ENCODE measurements around the gene COMT. TPM values are rescaled to one million over a fixed set of nuclear protein-coding genes. Genes with fewer than 3 reads are reported as not detected.
A peak's percentile ranks its signal among the peaks of the same experiment; 100 is the strongest.

COMT gene
- total RNA-seq, 4 donors from 2014 or later = 154 to 255 (median 223) TPM

GRCh38 chr22:19971276-19972124, 29.9 kb downstream of the COMT start:
- peaks cover 0 to 11% of the 10 kb centered on the region in 2 donors for H3K4me1 ChIP-seq
- no peak for DNase-seq
- H3K36me3 ChIP-seq = peaks cover 0 to 20% of the 10 kb centered on the region in 2 donors
- no peak overlapping the region for H3K4me3 ChIP-seq
- no peaks in the 10 kb centered on the region for H3K9me3 ChIP-seq
- in situ Hi-C loops (cut with MboI; ENCODE audit: low sequenced_read_pairs in 4 of 4) (loop anchor here in 3 of 4 donors (5.0 kb wide), 1 partner anchor 41 kb away; no protein-coding TSS in a partner anchor), intact Hi-C loops (cut with DNase I; ENCODE audit: low total_unique reads) (loop anchor here (5.0 to 10.0 kb wide), 2 partner anchors 113 to 156 kb away; partner anchors contain the start of gene DGCR8)
- H3K27ac ChIP-seq = peak overlapping the region in 1 of 4 donors; percentile 64
- H3K27me3 ChIP-seq = no peaks in the 10 kb centered on the region
- ATAC-seq = no peak
- no peak for TF ChIP-seq POLR2A (IDR thresholded peaks at IDR 0.05)
- TF ChIP-seq, protein P1, sequence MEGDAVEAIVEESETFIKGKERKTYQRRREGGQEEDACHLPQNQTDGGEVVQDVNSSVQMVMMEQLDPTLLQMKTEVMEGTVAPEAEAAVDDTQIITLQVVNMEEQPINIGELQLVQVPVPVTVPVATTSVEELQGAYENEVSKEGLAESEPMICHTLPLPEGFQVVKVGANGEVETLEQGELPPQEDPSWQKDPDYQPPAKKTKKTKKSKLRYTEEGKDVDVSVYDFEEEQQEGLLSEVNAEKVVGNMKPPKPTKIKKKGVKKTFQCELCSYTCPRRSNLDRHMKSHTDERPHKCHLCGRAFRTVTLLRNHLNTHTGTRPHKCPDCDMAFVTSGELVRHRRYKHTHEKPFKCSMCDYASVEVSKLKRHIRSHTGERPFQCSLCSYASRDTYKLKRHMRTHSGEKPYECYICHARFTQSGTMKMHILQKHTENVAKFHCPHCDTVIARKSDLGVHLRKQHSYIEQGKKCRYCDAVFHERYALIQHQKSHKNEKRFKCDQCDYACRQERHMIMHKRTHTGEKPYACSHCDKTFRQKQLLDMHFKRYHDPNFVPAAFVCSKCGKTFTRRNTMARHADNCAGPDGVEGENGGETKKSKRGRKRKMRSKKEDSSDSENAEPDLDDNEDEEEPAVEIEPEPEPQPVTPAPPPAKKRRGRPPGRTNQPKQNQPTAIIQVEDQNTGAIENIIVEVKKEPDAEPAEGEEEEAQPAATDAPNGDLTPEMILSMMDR (IDR thresholded peaks at IDR 0.05 in 4 of 5, conservative IDR thresholded peaks at IDR 0.05 in 1 of 5) = no peak

DNA sequence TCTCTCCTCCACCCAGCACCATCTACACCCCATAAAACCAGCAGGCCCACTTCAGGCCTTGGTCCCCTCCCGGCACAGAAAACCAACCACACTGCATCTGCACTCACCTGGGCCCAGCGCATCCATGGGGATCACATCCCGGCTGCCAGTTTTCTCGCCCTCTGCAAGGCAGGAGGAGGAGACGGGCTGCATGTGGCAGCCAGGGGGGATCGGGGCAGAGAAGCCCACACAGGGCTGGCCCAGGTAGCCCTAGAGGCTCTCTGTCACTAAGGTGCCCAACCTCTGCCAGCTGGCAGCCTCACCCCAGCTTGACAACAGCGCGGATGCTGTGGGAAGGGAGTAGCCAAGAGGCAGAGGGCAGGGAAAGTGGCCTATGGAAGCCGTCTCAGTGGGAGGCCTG, 30.7 kb downstream of the COMT start:
- H3K9me3 ChIP-seq = no peaks in the 10 kb centered on the region
- peaks cover 0 to 20% of the 10 kb centered on the region in 2 donors for H3K36me3 ChIP-seq
- TF ChIP-seq POLR2A (IDR thresholded peaks at IDR 0.05) = no peak
- TF ChIP-seq, protein P1 (IDR thresholded peaks at IDR 0.05 in 4 of 5, conservative IDR thresholded peaks at IDR 0.05 in 1 of 5) = no peak
- intact Hi-C loops (cut with DNase I; ENCODE audit: low total_unique reads) = loop anchor here (5.0 to 10.0 kb wide), 2 partner anchors 113 to 155 kb away; partner anchors contain the start of gene DGCR8
- H3K27ac ChIP-seq = no peak overlapping the region
- no peak overlapping the region for H3K4me3 ChIP-seq
- ATAC-seq = no peak
- in situ Hi-C loops (cut with MboI; ENCODE audit: low sequenced_read_pairs in 4 of 4) = loop anchor here in 3 of 4 donors (5.0 kb wide), 1 partner anchor 40 kb away; no protein-coding TSS in a partner anchor
- H3K4me1 ChIP-seq = peaks cover 0 to 11% of the 10 kb centered on the region in 2 donors
- no peaks in the 10 kb centered on the region for H3K27me3 ChIP-seq
- no peak for DNase-seq

DNA sequence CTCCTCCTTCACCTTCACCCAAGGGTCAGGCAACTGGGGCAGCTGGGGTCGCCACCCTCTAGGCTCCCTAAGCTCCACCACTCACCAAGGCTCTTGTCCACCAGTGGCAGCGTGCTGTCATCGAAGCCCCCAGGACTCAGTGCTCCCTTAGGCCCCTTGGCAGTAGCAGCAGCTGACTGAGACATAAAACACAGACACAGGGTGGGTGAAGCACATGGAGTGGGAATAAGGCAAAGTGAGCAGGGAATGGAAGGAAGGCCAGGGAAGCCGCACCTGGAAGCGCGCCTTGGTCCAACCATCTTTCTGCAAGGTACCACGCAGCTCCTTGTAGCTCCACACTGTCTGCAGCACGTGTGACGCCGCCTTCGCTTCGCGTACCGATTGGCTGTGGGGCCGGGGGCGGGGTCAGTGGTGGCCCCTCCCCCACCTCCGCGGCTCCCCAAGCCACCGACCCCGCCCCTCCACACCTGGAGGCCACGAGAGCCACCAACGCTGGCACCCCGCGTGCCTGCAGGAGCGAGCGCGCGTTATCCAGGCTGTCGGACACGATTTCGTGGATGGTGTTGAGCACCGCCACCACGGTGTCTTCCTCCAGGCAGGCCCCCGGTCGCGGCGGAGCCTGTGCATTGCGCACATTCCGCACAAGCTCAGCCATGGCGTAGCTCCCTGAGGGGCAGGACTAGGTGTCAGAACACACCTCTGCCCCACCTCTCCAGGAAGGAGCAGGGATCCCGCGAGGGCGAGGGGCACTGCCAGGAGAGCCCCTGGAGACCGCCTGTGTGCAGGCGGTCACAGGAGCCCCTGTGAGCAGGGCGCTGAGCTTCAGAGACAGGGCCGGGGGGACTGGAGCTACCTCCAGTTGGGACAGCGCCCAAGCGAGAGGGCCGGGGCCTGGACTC, 31.3 kb downstream of the COMT start:
- H3K9me3 ChIP-seq = no peaks in the 10 kb centered on the region
- no peaks in the 10 kb centered on the region for H3K27me3 ChIP-seq
- intact Hi-C loops (cut with DNase I; ENCODE audit: low total_unique reads) = loop anchor here (5.0 to 10.0 kb wide), 2 partner anchors 112 to 154 kb away; partner anchors contain the start of gene DGCR8
- no peak overlapping the region for H3K27ac ChIP-seq
- no peak overlapping the region for H3K4me3 ChIP-seq
- no peak for DNase-seq
- in situ Hi-C loops (cut with MboI; ENCODE audit: low sequenced_read_pairs in 4 of 4) = loop anchor here in 3 of 4 donors (5.0 kb wide), 1 partner anchor 39 kb away; no protein-coding TSS in a partner anchor
- H3K4me1 ChIP-seq = peaks cover 0 to 11% of the 10 kb centered on the region in 2 donors
- no peak for ATAC-seq
- H3K36me3 ChIP-seq = peaks cover 0 to 15% of the 10 kb centered on the region in 2 donors
- no peak for TF ChIP-seq POLR2A (IDR thresholded peaks at IDR 0.05)
- TF ChIP-seq, protein P1 (IDR thresholded peaks at IDR 0.05 in 4 of 5, conservative IDR thresholded peaks at IDR 0.05 in 1 of 5) = no peak

DNA sequence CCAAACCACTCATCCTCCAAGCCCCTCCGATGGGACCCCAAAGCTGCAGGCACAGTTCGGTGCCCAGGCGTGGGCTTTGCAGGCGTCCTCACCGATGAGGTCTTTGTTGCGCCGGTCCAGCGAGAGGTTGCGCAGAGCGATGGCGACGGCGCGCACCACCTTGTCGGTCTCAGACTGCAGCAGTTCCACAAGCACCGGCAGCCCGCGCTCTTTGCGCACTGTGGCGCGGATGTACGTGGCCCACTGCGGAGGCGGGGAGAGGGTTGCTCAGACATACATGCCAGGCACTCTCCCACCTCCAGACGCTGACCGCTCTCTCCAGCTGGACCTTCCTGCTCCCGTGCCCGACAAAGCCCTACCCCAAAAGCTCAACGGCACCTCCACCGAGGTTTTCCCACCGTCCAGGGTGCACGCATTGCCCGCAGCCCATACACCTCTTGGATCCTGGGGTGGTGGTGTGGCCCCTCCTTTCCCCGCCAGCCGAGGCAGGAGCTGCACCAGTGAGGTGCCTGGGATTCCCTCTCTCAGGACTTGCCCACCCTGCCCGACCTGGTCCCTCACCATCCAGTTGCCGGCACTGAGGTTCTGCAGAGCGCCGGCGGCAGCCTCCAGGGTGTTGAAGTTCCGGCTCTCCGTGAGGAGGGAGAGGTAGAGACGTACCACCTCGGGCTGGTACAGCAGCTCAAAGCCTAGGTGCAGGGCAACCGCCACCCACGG, 32.1 kb downstream of the COMT start:
- ATAC-seq (no peak), DNase-seq (no peak)
- intact Hi-C loops (cut with DNase I; ENCODE audit: low total_unique reads) = loop anchor here (5.0 to 10.0 kb wide), 2 partner anchors 111 to 154 kb away; partner anchors contain the start of gene DGCR8
- no peaks in the 10 kb centered on the region for H3K9me3 ChIP-seq
- no peaks in the 10 kb centered on the region for H3K27me3 ChIP-seq
- no peak overlapping the region for H3K4me3 ChIP-seq
- H3K36me3 ChIP-seq = peaks cover 0 to 10% of the 10 kb centered on the region in 2 donors
- no peak overlapping the region for H3K27ac ChIP-seq
- no peak for TF ChIP-seq POLR2A (IDR thresholded peaks at IDR 0.05)
- TF ChIP-seq, protein P1 (IDR thresholded peaks at IDR 0.05 in 4 of 5, conservative IDR thresholded peaks at IDR 0.05 in 1 of 5) = no peak
- H3K4me1 ChIP-seq = peaks cover 0 to 11% of the 10 kb centered on the region in 2 donors
- in situ Hi-C loops (cut with MboI; ENCODE audit: low sequenced_read_pairs in 4 of 4) = loop anchor here in 3 of 4 donors (5.0 kb wide), 1 partner anchor 39 kb away; no protein-coding TSS in a partner anchor
